OCI-LY1 (cell line): ENCODE results near the gene HOXD13.

Source experiments
- H2AFZ ChIP-seq: fragments of 200-600 bp; sonication (generic), shearing (Covaris generic); 2 replicates; pipeline ENCODE4 v1.6.0; 2014; ENCODE audit warnings: antibody characterized with exemption, mild to moderate bottlenecking, low read length
- H3F3A ChIP-seq: fragments of 200-600 bp; sonication (generic), shearing (Covaris generic); 2 replicates; pipeline ENCODE4 v1.6.0; 2014; ENCODE audit warnings: mild to moderate bottlenecking, antibody characterized with exemption, low read length, moderate library complexity; ENCODE audit not compliant: insufficient read depth
- H3K27ac ChIP-seq: fragments of 200-600 bp; sonication (generic); 2 replicates; pipeline ENCODE4 v1.5.1; 2014; ENCODE audit warnings: low read length, mixed run types, mild to moderate bottlenecking, low read depth; ENCODE audit not compliant: poor library complexity, severe bottlenecking
- H3K27me3 ChIP-seq: fragments of 200-600 bp; sonication (generic); 2 replicates; pipeline ENCODE4 v1.6.0; 2014; ENCODE audit warnings: antibody characterized with exemption, mild to moderate bottlenecking, low read length, moderate library complexity; ENCODE audit not compliant: insufficient read depth
- H3K36me3 ChIP-seq: fragments of 200-600 bp; sonication (generic); 2 replicates; pipeline ENCODE4 v1.6.1; 2014; ENCODE audit warnings: mild to moderate bottlenecking, antibody characterized with exemption, low read length, moderate library complexity, mixed read lengths; ENCODE audit not compliant: insufficient read depth
- H3K4me1 ChIP-seq: fragments of 200-600 bp; sonication (generic); 2 replicates; pipeline ENCODE4 v1.5.1; 2014; ENCODE audit warnings: mild to moderate bottlenecking, low read length, moderate library complexity; ENCODE audit not compliant: insufficient read depth, severe bottlenecking
- H3K4me2 ChIP-seq: fragments of 200-600 bp; sonication (generic), shearing (Covaris generic); 2 replicates; pipeline ENCODE4 v1.6.1; 2014; ENCODE audit warnings: low read length
- H3K4me3 ChIP-seq: fragments of 200-600 bp; sonication (generic); 2 replicates; pipeline ENCODE4 v1.5.1; 2014; ENCODE audit warnings: low read length, low read depth, mild to moderate bottlenecking, mixed read lengths; ENCODE audit not compliant: poor library complexity, severe bottlenecking
- H3K79me2 ChIP-seq: fragments of 200-600 bp; shearing (Covaris generic); 2 replicates; pipeline ENCODE4 v1.6.1; 2016; ENCODE audit warnings: mixed run types, low read length, mixed read lengths; ENCODE audit not compliant: insufficient read depth
- H3K9ac ChIP-seq: fragments of 200-600 bp; sonication (generic), shearing (Covaris generic); 2 replicates; pipeline ENCODE4 v1.6.1; 2014; ENCODE audit warnings: mild to moderate bottlenecking, low read length, mixed read lengths
- H3K9me2 ChIP-seq: fragments of 200-600 bp; sonication (generic), shearing (Covaris generic); 2 replicates; pipeline ENCODE4 v1.6.1; 2014; ENCODE audit warnings: low read depth, mild to moderate bottlenecking, low read length, mixed read lengths
- H3K9me3 ChIP-seq: fragments of 200-600 bp; shearing (Covaris generic); 2 replicates; pipeline ENCODE4 v1.6.1; 2014; ENCODE audit warnings: low read length, mixed read lengths
- H4K20me1 ChIP-seq: fragments of 200-600 bp; sonication (generic), shearing (Covaris generic); 2 replicates; pipeline ENCODE4 v1.6.0; 2016; ENCODE audit warnings: mild to moderate bottlenecking, low read length; ENCODE audit not compliant: insufficient read depth
- EZH2 ChIP-seq: fragments of 200-600 bp; sonication (generic), shearing (Covaris generic); IDR thresholded peaks from 2 replicates; pipeline ENCODE4 v1.8.0; 2017; ENCODE audit warnings: borderline replicate concordance, mixed run types, mild to moderate bottlenecking, antibody characterized with exemption, low read length, moderate library complexity, mixed read lengths
- TF ChIP-seq, protein P1 (sequence below): fragments of 200-600 bp; sonication (generic), shearing (Covaris generic); IDR thresholded peaks from 2 replicates; pipeline ENCODE4 v1.5.1; 2017; ENCODE audit warnings: mild to moderate bottlenecking, antibody characterized with exemption, low read length, moderate library complexity, mixed read lengths

Gene HOXD13

DNA sequence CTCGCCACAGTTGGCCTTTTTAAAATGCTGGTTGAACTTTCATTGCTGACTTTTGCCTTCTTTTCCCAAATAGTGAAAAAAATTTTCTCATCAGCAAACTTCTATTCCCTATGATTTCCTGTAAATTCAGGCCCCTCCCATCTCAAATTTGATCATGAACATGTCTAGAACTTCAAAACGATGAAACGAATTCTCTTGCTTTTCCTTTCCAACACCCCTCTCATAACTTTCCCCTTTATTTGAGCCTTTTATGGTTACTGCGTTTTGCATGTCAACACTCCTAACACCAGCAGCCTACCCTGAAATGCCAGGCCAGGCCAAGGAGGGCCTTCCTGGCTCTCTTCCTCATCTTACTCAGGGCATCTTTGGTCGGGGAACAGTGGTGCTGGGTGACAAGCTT is 1.7 kb upstream of the HOXD13 start:
- Histone ChIP-seq H2AFZ (no peak overlapping the region), H3K9me3 (no peaks in the 10 kb centered on the region), H3F3A (no peaks in the 10 kb centered on the region), H3K36me3 (no peaks in the 10 kb centered on the region), H3K27me3 (peaks cover 6% of the 10 kb centered on the region; the same call in 1 of the 2 replicates), H3K79me2 (no peaks in the 10 kb centered on the region), H3K27ac (no peak overlapping the region), H3K4me1 (no peaks in the 10 kb centered on the region), H3K4me2 (no peak overlapping the region), H3K4me3 (no peak overlapping the region), H4K20me1 (no peaks in the 10 kb centered on the region), H3K9ac (no peak overlapping the region), H3K9me2 (no peaks in the 10 kb centered on the region)
- TF ChIP-seq, protein P1, sequence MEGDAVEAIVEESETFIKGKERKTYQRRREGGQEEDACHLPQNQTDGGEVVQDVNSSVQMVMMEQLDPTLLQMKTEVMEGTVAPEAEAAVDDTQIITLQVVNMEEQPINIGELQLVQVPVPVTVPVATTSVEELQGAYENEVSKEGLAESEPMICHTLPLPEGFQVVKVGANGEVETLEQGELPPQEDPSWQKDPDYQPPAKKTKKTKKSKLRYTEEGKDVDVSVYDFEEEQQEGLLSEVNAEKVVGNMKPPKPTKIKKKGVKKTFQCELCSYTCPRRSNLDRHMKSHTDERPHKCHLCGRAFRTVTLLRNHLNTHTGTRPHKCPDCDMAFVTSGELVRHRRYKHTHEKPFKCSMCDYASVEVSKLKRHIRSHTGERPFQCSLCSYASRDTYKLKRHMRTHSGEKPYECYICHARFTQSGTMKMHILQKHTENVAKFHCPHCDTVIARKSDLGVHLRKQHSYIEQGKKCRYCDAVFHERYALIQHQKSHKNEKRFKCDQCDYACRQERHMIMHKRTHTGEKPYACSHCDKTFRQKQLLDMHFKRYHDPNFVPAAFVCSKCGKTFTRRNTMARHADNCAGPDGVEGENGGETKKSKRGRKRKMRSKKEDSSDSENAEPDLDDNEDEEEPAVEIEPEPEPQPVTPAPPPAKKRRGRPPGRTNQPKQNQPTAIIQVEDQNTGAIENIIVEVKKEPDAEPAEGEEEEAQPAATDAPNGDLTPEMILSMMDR, result no peak
- TF ChIP-seq EZH2, result no peak

DNA sequence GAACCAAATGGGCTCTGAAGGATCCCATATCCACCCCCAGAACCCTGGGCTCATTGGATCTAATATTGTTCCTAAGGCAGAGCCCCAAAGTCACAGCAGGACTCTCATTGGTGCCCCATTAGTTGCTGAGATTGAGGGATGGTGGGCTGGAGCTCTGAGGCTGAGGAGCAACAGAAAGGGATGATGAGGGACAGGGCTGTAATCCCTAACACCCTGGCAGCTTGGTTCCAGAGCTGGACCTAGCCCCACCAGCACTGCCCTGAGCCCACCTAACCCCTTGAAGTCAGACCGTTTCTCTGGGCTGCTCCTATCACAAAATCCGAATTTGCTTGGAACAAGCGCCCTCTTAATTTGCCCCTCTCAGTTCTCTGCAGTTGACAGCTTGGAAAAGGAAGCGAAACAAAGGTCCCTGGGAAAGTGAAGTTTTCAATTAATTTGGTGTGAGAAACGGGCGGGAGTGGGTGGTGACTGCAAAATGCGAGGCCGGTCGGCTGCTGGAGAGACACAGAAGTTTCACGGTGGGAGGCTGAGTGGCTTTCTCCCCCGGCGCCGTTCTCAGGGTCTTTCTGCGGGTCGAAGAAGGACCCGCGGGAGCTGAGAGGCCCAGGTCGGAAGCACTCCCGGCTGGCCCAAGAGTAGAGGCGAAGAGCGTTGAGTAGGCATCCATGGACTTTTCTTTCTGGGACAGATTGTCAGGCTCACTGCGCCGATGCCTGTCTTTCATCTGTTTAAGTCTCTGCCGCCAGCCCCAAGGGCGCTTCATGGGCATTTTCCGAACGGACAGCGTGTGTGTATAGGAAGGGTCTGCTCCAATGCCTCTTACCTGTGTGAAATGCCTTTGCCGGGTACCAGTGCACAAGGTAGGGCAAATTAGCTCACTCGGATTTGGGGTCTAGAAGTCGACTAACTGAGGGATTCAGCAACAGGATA is 927 bp upstream of the HOXD13 start:
- no peaks in the 10 kb centered on the region for H3K79me2 ChIP-seq
- TF ChIP-seq EZH2, result no peak
- TF ChIP-seq, protein P1, result no peak
- no peak overlapping the region for H3K27ac ChIP-seq
- no peaks in the 10 kb centered on the region for H3F3A ChIP-seq
- no peaks in the 10 kb centered on the region for H3K9me2 ChIP-seq
- peaks cover 2% of the 10 kb centered on the region for H3K4me1 ChIP-seq
- H2AFZ ChIP-seq, result no peak overlapping the region
- H3K27me3 ChIP-seq, result peaks cover 6% of the 10 kb centered on the region; the same call in 1 of the 2 replicates
- H3K9ac ChIP-seq, result no peak overlapping the region
- no peaks in the 10 kb centered on the region for H3K9me3 ChIP-seq
- no peaks in the 10 kb centered on the region for H4K20me1 ChIP-seq
- no peak overlapping the region for H3K4me3 ChIP-seq
- no peak overlapping the region for H3K4me2 ChIP-seq
- no peaks in the 10 kb centered on the region for H3K36me3 ChIP-seq

DNA sequence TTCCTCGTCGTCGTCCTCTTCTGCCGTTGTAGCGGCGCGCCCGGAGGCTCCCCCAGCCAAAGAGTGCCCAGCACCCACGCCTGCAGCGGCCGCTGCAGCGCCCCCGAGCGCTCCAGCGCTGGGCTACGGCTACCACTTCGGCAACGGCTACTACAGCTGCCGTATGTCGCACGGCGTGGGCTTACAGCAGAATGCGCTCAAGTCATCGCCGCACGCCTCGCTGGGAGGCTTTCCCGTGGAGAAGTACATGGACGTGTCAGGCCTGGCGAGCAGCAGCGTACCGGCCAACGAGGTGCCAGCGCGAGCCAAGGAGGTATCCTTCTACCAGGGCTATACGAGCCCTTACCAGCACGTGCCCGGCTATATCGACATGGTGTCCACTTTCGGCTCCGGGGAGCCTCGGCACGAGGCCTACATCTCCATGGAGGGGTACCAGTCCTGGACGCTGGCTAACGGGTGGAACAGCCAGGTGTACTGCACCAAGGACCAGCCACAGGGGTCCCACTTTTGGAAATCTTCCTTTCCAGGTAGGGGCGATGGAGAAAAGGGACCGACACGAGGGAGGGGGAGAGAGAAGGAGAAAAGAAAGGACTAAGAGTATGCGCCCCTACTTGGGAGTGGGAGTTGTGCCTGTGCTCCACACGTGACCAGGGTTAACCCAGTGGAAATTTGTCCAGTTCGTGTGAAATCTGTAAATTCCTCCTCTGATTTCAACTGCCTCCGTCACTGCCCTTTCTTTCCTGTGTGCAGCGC is 800 bp downstream of the HOXD13 start:
- Histone ChIP-seq H4K20me1 (no peaks in the 10 kb centered on the region), H3K36me3 (no peaks in the 10 kb centered on the region), H3K4me1 (peaks cover 12% of the 10 kb centered on the region), H3K4me3 (no peak overlapping the region), H2AFZ (no peak overlapping the region), H3K27me3 (peaks cover 4% of the 10 kb centered on the region; the same call in 1 of the 2 replicates), H3K79me2 (no peaks in the 10 kb centered on the region), H3F3A (no peaks in the 10 kb centered on the region), H3K9me2 (no peaks in the 10 kb centered on the region), H3K9me3 (no peaks in the 10 kb centered on the region), H3K27ac (no peak overlapping the region), H3K4me2 (no peak overlapping the region), H3K9ac (no peak overlapping the region)
- no peak for TF ChIP-seq EZH2
- TF ChIP-seq, protein P1, result no peak
